GM23338 (cell line): ENCODE measurements around the gene MRGPRF. TPM values are rescaled to one million over a fixed set of nuclear protein-coding genes. Genes with fewer than 3 reads are reported as not detected.

Experiments used
- ATAC-seq: fragments of 200-7000 bp; cut with Tn5 transposase; 3 replicates; pipeline ENCODE4 v1.9.1; 2020
- DNase-seq: peaks from one replicate; pipeline ENCODE4 v3.0.0-alpha.2; 2015; ENCODE audit warnings: low spot score
- H2AFZ ChIP-seq: fragments of 200-600 bp; sonication (generic); 2 replicates; pipeline ENCODE4 v1.8.0; 2016; ENCODE audit warnings: antibody characterized with exemption, mild to moderate bottlenecking, moderate library complexity
- H3F3A ChIP-seq: fragments of 200-600 bp; sonication (generic); replicated peaks from 2 replicates; pipeline ENCODE4 v1.8.0; 2017; ENCODE audit warnings: antibody characterized with exemption, mixed run types, low read depth
- H3K27ac ChIP-seq: fragments of 200-600 bp; sonication (generic); 2 replicates; pipeline ENCODE4 v1.6.1; 2016; ENCODE audit warnings: low read depth
- H3K27me3 ChIP-seq: fragments of 200-600 bp; sonication (generic); 2 replicates; pipeline ENCODE4 v1.8.0; 2016; ENCODE audit warnings: mild to moderate bottlenecking, mixed run types, moderate library complexity; ENCODE audit not compliant: insufficient read depth
- H3K36me3 ChIP-seq: fragments of 200-600 bp; sonication (generic); 2 replicates; pipeline ENCODE4 v1.8.0; 2016; ENCODE audit warnings: mild to moderate bottlenecking; ENCODE audit not compliant: insufficient read depth
- H3K4me1 ChIP-seq: fragments of 200-600 bp; sonication (generic); 2 replicates; pipeline ENCODE4 v1.8.0; 2016; ENCODE audit warnings: mild to moderate bottlenecking, moderate library complexity; ENCODE audit not compliant: insufficient read depth
- H3K4me2 ChIP-seq: fragments of 200-600 bp; sonication (generic); 2 replicates; pipeline ENCODE4 v1.7.1; 2017; ENCODE audit warnings: mixed run types
- H3K4me3 ChIP-seq: fragments of 200-600 bp; sonication (generic); 2 replicates; pipeline ENCODE4 v1.6.1; 2016; ENCODE audit warnings: mixed run types
- H3K79me2 ChIP-seq: fragments of 200-600 bp; sonication (generic); replicated peaks from 2 replicates; pipeline ENCODE4 v1.8.0; 2017; ENCODE audit warnings: mild to moderate bottlenecking; ENCODE audit not compliant: insufficient read depth
- H3K9me2 ChIP-seq: fragments of 200-600 bp; sonication (generic); 2 replicates; pipeline ENCODE4 v1.8.0; 2017; ENCODE audit not compliant: insufficient read depth
- H4K20me1 ChIP-seq: fragments of 200-600 bp; sonication (generic); replicated peaks from 2 replicates; pipeline ENCODE4 v1.8.0; 2017; ENCODE audit warnings: mild to moderate bottlenecking; ENCODE audit not compliant: insufficient read depth
- H3K27ac Mint-ChIP-seq: 2 replicates; pipeline ENCODE4 v1.8.0; 2020; ENCODE audit warnings: inconsistent platforms, mild to moderate bottlenecking, moderate library complexity, mixed read lengths
- H3K27me3 Mint-ChIP-seq: 3 replicates; pipeline ENCODE4 v1.8.0; 2022; ENCODE audit warnings: low read depth, mild to moderate bottlenecking, moderate library complexity, mixed read lengths, inconsistent platforms; ENCODE audit not compliant: insufficient read depth, poor library complexity
- H3K36me3 Mint-ChIP-seq: 3 replicates; pipeline ENCODE4 v1.8.0; 2021; ENCODE audit warnings: low read depth, mild to moderate bottlenecking, inconsistent platforms, moderate library complexity, mixed read lengths
- H3K4me1 Mint-ChIP-seq: 3 replicates; pipeline ENCODE4 v1.8.0; 2020; ENCODE audit warnings: mild to moderate bottlenecking, inconsistent platforms, mixed read lengths
- H3K4me3 Mint-ChIP-seq: 3 replicates; pipeline ENCODE4 v1.8.0; 2021; ENCODE audit warnings: moderate library complexity, mild to moderate bottlenecking, inconsistent platforms, mixed read lengths
- H3K9me3 Mint-ChIP-seq: 3 replicates; pipeline ENCODE4 v1.8.0; 2020; ENCODE audit warnings: moderate library complexity, mild to moderate bottlenecking, inconsistent platforms, mixed read lengths
- CREB1 ChIP-seq: fragments of 250-450 bp; sonication (Bioruptor Pico); IDR thresholded peaks from 2 replicates; pipeline ENCODE4 v1.5.0; 2020; ENCODE audit warnings: low read depth, mild to moderate bottlenecking, moderate library complexity
- ETS1 ChIP-seq: IDR thresholded peaks from 2 replicates; pipeline ENCODE4 v1.6.1; 2016; ENCODE audit warnings: antibody characterized with exemption
- EZH2 ChIP-seq: fragments of 200-600 bp; sonication (generic); IDR thresholded peaks from one replicate; pipeline ENCODE4 v1.8.0; 2017; ENCODE audit warnings: antibody characterized with exemption, mild to moderate bottlenecking, low read depth; ENCODE audit not compliant: unreplicated experiment
- EZH2phosphoT487 ChIP-seq: fragments of 200-600 bp; sonication (generic); IDR thresholded peaks from one replicate; pipeline ENCODE4 v1.8.1; 2018; ENCODE audit warnings: antibody characterized with exemption; ENCODE audit not compliant: unreplicated experiment
- JUNB ChIP-seq: IDR thresholded peaks from one replicate; pipeline ENCODE4 v1.6.1; 2016; ENCODE audit warnings: antibody characterized with exemption; ENCODE audit not compliant: unreplicated experiment
- NANOG ChIP-seq: IDR thresholded peaks from 2 replicates; pipeline ENCODE4 v1.6.1; 2016; ENCODE audit warnings: antibody characterized with exemption, borderline replicate concordance
- POLR2AphosphoS5 ChIP-seq: IDR thresholded peaks from 2 replicates; pipeline ENCODE4 v1.6.1; 2016; ENCODE audit warnings: antibody characterized with exemption, low read depth
- STAT1 ChIP-seq: IDR thresholded peaks from one replicate; pipeline ENCODE4 v1.6.1; 2016; ENCODE audit warnings: antibody characterized with exemption; ENCODE audit not compliant: unreplicated experiment
- ZNF114 ChIP-seq: fragments of 250-450 bp; sonication (Bioruptor Pico); IDR thresholded peaks from 2 replicates; pipeline ENCODE4 v1.5.0; 2020; ENCODE audit warnings: mild to moderate bottlenecking, moderate library complexity
- ZNF331 ChIP-seq: fragments of 250-450 bp; sonication (Bioruptor Pico); IDR thresholded peaks from 2 replicates; pipeline ENCODE4 v1.5.0; 2020; ENCODE audit warnings: low read depth, mild to moderate bottlenecking, moderate library complexity
- polyA plus RNA-seq: library from polyadenylated mRNA; unstranded; fragments of >200 nt; fragmentation: Nextera tagmentation; extraction: Ambion mirVana; gene quantifications from 2 replicates; pipeline ENCODE4 v1.2.1, GENCODE V29; 2016
- total RNA-seq: library from RNA; depleted of rRNA; stranded (reverse); fragments of >200 nt; shearing (Covaris generic); gene quantifications from 2 replicates; pipeline ENCODE4 v1.2.3, GENCODE V29; 2014
- TF ChIP-seq, protein P1 (sequence below), 2 experiments: fragments of 200-600 bp in 1 of 2; sonication (generic) in 1 of 2; conservative IDR thresholded peaks; 2 replicates each; pipeline versions ENCODE4 v1.5.1 to v1.6.1; 2016 to 2017; ENCODE audit warnings: antibody characterized with exemption in 2 of 2, low read depth in 2 of 2, mild to moderate bottlenecking in 2 of 2, moderate library complexity in 1 of 2
- TF ChIP-seq, protein P2 (sequence below): fragments of 250-450 bp; sonication (Bioruptor Pico); IDR thresholded peaks from 2 replicates; pipeline ENCODE4 v1.5.0; 2020; ENCODE audit warnings: mild to moderate bottlenecking, moderate library complexity
- TF ChIP-seq, protein P3 (sequence below): IDR thresholded peaks from one replicate; pipeline ENCODE4 v1.6.1; 2018; ENCODE audit warnings: antibody characterized with exemption; ENCODE audit not compliant: unreplicated experiment

The MRGPRF gene
- total and polyA plus RNA-seq, 2 experiments from 2014 or later = 3.3 to 9.0 TPM

DNA sequence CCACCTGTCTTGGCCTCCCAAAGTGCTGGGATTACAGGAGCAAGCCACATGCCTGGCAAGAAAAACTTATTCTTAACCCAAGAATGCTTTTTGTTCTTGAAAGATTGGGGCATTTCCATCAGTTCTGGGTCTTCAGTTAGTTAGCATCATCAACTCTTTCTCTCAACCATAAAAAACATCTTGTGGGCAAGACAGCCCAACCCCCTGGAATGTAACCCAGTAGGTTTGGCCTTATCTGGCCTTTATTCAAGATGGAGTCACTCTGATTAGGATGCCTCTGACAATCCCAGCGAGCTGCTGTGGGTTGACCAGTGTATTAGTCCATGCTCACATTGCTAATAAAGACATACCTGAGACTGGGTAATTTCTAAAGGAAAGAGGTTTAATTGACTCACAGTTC, 26.5 kb upstream of the MRGPRF start:
- Mint-ChIP-seq H3K27ac (no peak overlapping the region), H3K9me3 (no peaks in the 10 kb centered on the region), H3K36me3 (no peaks in the 10 kb centered on the region), H3K27me3 (no peaks in the 10 kb centered on the region), H3K4me1 (peaks cover 23% of the 10 kb centered on the region), H3K4me3 (no peak overlapping the region)
- Histone ChIP-seq H3K36me3 (no peaks in the 10 kb centered on the region), H3K27me3 (no peaks in the 10 kb centered on the region), H2AFZ (0 out of 2 replicates have a peak overlapping the region, but pooled peaks have one; percentile 43), H4K20me1 (no peaks in the 10 kb centered on the region), H3K9me2 (peaks cover 8% of the 10 kb centered on the region; the same call in 1 of the 2 replicates), H3K4me2 (no peak overlapping the region), H3K4me3 (no peak overlapping the region), H3K79me2 (no peaks in the 10 kb centered on the region), H3F3A (no peaks in the 10 kb centered on the region), H3K4me1 (peaks cover 2% of the 10 kb centered on the region; the same call in 1 of the 2 replicates), H3K27ac (no peak overlapping the region)
- no peak for TF ChIP-seq JUNB
- TF ChIP-seq, protein P1, sequence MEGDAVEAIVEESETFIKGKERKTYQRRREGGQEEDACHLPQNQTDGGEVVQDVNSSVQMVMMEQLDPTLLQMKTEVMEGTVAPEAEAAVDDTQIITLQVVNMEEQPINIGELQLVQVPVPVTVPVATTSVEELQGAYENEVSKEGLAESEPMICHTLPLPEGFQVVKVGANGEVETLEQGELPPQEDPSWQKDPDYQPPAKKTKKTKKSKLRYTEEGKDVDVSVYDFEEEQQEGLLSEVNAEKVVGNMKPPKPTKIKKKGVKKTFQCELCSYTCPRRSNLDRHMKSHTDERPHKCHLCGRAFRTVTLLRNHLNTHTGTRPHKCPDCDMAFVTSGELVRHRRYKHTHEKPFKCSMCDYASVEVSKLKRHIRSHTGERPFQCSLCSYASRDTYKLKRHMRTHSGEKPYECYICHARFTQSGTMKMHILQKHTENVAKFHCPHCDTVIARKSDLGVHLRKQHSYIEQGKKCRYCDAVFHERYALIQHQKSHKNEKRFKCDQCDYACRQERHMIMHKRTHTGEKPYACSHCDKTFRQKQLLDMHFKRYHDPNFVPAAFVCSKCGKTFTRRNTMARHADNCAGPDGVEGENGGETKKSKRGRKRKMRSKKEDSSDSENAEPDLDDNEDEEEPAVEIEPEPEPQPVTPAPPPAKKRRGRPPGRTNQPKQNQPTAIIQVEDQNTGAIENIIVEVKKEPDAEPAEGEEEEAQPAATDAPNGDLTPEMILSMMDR (conservative IDR thresholded peaks at IDR 0.05; ENCODE audit: low read depth in 2 of 2) = no peak
- TF ChIP-seq NANOG = no peak
- no peak for TF ChIP-seq EZH2phosphoT487
- no peak for TF ChIP-seq STAT1
- no peak for TF ChIP-seq CREB1 (CRISPR knock-in tag)
- no peak for TF ChIP-seq ZNF114 (CRISPR knock-in tag)
- TF ChIP-seq ETS1 = no peak
- no peak for TF ChIP-seq EZH2
- no peak for TF ChIP-seq ZNF331
- TF ChIP-seq, protein P2, sequence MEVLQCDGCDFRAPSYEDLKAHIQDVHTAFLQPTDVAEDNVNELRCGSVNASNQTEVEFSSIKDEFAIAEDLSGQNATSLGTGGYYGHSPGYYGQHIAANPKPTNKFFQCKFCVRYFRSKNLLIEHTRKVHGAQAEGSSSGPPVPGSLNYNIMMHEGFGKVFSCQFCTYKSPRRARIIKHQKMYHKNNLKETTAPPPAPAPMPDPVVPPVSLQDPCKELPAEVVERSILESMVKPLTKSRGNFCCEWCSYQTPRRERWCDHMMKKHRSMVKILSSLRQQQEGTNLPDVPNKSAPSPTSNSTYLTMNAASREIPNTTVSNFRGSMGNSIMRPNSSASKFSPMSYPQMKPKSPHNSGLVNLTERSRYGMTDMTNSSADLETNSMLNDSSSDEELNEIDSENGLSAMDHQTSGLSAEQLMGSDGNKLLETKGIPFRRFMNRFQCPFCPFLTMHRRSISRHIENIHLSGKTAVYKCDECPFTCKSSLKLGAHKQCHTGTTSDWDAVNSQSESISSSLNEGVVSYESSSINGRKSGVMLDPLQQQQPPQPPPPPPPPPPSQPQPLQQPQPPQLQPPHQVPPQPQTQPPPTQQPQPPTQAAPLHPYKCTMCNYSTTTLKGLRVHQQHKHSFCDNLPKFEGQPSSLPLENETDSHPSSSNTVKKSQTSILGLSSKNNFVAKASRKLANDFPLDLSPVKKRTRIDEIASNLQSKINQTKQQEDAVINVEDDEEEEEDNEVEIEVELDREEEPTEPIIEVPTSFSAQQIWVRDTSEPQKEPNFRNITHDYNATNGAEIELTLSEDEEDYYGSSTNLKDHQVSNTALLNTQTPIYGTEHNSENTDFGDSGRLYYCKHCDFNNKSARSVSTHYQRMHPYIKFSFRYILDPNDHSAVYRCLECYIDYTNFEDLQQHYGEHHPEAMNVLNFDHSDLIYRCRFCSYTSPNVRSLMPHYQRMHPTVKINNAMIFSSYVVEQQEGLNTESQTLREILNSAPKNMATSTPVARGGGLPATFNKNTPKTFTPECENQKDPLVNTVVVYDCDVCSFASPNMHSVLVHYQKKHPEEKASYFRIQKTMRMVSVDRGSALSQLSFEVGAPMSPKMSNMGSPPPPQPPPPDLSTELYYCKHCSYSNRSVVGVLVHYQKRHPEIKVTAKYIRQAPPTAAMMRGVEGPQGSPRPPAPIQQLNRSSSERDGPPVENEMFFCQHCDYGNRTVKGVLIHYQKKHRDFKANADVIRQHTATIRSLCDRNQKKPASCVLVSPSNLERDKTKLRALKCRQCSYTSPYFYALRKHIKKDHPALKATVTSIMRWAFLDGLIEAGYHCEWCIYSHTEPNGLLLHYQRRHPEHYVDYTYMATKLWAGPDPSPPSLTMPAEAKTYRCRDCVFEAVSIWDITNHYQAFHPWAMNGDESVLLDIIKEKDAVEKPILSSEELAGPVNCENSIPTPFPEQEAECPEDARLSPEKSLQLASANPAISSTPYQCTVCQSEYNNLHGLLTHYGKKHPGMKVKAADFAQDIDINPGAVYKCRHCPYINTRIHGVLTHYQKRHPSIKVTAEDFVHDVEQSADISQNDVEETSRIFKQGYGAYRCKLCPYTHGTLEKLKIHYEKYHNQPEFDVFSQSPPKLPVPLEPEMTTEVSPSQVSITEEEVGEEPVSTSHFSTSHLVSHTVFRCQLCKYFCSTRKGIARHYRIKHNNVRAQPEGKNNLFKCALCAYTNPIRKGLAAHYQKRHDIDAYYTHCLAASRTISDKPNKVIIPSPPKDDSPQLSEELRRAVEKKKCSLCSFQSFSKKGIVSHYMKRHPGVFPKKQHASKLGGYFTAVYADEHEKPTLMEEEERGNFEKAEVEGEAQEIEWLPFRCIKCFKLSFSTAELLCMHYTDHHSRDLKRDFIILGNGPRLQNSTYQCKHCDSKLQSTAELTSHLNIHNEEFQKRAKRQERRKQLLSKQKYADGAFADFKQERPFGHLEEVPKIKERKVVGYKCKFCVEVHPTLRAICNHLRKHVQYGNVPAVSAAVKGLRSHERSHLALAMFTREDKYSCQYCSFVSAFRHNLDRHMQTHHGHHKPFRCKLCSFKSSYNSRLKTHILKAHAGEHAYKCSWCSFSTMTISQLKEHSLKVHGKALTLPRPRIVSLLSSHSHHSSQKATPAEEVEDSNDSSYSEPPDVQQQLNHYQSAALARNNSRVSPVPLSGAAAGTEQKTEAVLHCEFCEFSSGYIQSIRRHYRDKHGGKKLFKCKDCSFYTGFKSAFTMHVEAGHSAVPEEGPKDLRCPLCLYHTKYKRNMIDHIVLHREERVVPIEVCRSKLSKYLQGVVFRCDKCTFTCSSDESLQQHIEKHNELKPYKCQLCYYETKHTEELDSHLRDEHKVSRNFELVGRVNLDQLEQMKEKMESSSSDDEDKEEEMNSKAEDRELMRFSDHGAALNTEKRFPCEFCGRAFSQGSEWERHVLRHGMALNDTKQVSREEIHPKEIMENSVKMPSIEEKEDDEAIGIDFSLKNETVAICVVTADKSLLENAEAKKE (CRISPR knock-in tag) = no peak
- TF ChIP-seq, protein P3, sequence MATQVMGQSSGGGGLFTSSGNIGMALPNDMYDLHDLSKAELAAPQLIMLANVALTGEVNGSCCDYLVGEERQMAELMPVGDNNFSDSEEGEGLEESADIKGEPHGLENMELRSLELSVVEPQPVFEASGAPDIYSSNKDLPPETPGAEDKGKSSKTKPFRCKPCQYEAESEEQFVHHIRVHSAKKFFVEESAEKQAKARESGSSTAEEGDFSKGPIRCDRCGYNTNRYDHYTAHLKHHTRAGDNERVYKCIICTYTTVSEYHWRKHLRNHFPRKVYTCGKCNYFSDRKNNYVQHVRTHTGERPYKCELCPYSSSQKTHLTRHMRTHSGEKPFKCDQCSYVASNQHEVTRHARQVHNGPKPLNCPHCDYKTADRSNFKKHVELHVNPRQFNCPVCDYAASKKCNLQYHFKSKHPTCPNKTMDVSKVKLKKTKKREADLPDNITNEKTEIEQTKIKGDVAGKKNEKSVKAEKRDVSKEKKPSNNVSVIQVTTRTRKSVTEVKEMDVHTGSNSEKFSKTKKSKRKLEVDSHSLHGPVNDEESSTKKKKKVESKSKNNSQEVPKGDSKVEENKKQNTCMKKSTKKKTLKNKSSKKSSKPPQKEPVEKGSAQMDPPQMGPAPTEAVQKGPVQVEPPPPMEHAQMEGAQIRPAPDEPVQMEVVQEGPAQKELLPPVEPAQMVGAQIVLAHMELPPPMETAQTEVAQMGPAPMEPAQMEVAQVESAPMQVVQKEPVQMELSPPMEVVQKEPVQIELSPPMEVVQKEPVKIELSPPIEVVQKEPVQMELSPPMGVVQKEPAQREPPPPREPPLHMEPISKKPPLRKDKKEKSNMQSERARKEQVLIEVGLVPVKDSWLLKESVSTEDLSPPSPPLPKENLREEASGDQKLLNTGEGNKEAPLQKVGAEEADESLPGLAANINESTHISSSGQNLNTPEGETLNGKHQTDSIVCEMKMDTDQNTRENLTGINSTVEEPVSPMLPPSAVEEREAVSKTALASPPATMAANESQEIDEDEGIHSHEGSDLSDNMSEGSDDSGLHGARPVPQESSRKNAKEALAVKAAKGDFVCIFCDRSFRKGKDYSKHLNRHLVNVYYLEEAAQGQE = no peak
- no peak for TF ChIP-seq POLR2AphosphoS5
- ATAC-seq (no peak), DNase-seq (no peak)
